ENCODE data around the gene PIK3AP1. TPM values are rescaled to one million over a fixed set of nuclear protein-coding genes. Genes with fewer than 3 reads are reported as not detected.

The PIK3AP1 gene
- total RNA-seq, 1 experiment from 2014 or later = 7.1 TPM

DNA sequence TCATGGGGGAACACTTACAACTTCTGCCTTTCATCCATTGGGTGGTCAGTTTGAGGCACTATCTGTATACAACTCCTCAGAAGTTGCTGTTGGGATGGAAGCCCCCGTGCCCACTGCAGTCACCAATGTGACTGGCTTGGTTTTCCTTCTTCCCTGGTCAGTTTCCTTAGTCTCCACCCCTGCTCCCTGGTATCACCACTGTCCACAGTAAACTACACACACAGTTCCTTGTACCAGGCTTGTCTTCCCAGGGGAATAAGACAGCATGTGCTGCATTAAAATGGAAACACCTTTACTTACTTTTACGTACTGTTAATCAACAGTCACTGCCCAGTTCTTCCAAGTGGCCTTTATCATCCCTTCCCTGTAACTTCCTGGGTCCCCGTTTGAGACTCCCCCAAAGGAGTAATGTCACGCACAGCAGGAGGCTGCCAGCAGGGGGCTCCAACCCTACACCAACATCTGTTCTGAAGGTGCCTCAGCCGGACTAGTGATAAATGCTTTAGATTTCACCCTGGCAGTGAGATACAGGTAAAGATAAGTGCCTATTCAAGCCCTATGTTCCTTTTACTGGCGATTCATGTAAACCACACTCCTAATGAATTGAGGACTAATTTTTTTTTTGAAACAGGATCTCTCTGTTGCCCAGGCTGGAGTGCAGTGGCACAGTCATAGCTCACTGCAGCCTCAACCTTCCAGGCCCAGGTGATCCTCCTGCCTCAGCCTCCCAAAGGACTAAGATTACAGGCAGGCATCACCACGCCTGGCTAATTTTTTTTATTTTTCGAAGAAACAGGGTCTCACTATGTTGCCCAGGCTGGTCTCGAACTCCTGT lies 45.3 kb upstream of the PIK3AP1 start:
- no peak for TF ChIP-seq EGR1 (IDR thresholded peaks at IDR 0.05; ENCODE audit: low read depth)
- TF ChIP-seq CEBPB (IDR thresholded peaks at IDR 0.05; ENCODE audit: low read depth) = no peak
- TF ChIP-seq RAD21 (IDR thresholded peaks at IDR 0.05; ENCODE audit: low read depth) = peak; percentile 82
- peak; percentile 10 for TF ChIP-seq YY1 (IDR thresholded peaks at IDR 0.05; ENCODE audit: extremely low read depth, insufficient replicate concordance, low read depth, low read length)
- TF ChIP-seq, protein P1, sequence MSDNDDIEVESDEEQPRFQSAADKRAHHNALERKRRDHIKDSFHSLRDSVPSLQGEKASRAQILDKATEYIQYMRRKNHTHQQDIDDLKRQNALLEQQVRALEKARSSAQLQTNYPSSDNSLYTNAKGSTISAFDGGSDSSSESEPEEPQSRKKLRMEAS (IDR thresholded peaks at IDR 0.05) = no peak
- TF ChIP-seq, protein P2, sequence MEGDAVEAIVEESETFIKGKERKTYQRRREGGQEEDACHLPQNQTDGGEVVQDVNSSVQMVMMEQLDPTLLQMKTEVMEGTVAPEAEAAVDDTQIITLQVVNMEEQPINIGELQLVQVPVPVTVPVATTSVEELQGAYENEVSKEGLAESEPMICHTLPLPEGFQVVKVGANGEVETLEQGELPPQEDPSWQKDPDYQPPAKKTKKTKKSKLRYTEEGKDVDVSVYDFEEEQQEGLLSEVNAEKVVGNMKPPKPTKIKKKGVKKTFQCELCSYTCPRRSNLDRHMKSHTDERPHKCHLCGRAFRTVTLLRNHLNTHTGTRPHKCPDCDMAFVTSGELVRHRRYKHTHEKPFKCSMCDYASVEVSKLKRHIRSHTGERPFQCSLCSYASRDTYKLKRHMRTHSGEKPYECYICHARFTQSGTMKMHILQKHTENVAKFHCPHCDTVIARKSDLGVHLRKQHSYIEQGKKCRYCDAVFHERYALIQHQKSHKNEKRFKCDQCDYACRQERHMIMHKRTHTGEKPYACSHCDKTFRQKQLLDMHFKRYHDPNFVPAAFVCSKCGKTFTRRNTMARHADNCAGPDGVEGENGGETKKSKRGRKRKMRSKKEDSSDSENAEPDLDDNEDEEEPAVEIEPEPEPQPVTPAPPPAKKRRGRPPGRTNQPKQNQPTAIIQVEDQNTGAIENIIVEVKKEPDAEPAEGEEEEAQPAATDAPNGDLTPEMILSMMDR (IDR thresholded peaks at IDR 0.05 in 2 of 3, conservative IDR thresholded peaks at IDR 0.05 in 1 of 3; ENCODE audit: borderline replicate concordance in 1 of 3, insufficient read depth in 1 of 3, low read depth in 2 of 3, low read length in 2 of 3) = peak; percentile 84 to 95 (median 95)
- H3K9ac ChIP-seq (ENCODE audit: low read length) = no peak overlapping the region
- H3K27ac ChIP-seq (ENCODE audit: low read depth, low read length) = no peak overlapping the region
- peak overlapping the region; percentile 24 for H2AFZ ChIP-seq (ENCODE audit: low read depth, low read length, poor library complexity, severe bottlenecking)
- H3K36me3 ChIP-seq (ENCODE audit: control insufficient read depth in 1 of 2, insufficient read depth in 2 of 2, low read length in 2 of 2) = no peaks in the 10 kb centered on the region
- ATAC-seq (peak; percentile 98), DNase-seq (ENCODE audit: low read depth, low spot score) (peak; percentile 37)
- H3K9me3 ChIP-seq (ENCODE audit: control insufficient read depth in 1 of 2, insufficient read depth in 1 of 2, low read depth in 1 of 2, low read length in 2 of 2) = no peaks in the 10 kb centered on the region
- H3K4me2 ChIP-seq (ENCODE audit: low read length) = no peak overlapping the region
- no peaks in the 10 kb centered on the region for H4K20me1 ChIP-seq (ENCODE audit: insufficient read depth)
- intact Hi-C loops (cut with micrococcal nuclease) = loop anchor here (1.0 kb wide), 2 partner anchors 65 to 260 kb away; no protein-coding TSS in a partner anchor
- H3K4me3 ChIP-seq (replicated peaks in 1 of 2; ENCODE audit: low read depth in 1 of 2, low read length in 2 of 2) = no peak overlapping the region
- no peaks in the 10 kb centered on the region for H3K4me1 ChIP-seq (ENCODE audit: control insufficient read depth in 1 of 2, insufficient read depth in 2 of 2, low read length in 2 of 2)
- POLR2A ChIA-PET = no interaction called here
- no peaks in the 10 kb centered on the region for H3K9me2 ChIP-seq (ENCODE audit: insufficient read depth)
- CTCF ChIA-PET = interaction anchor here (2.1 kb wide), 1 partner anchor 259 kb away, joined by 11 read pairs; no protein-coding TSS in a partner anchor
- no TSS peak for BruUV-seq (replicated peaks)
- H3K27me3 ChIP-seq (ENCODE audit: insufficient read depth, low read length) = no peaks in the 10 kb centered on the region
- RAD21 ChIA-PET (ENCODE audit: low non-redundant PET in 1 of 2, low total read pairs in 2 of 2, uncharacterized antibody in 2 of 2, unreplicated experiment in 2 of 2) = no interaction called here
- no peaks in the 10 kb centered on the region for H3K79me2 ChIP-seq (ENCODE audit: insufficient read depth, low read length)

Measured in HCT116 (cell line).